Endothelial cell of umbilical vein (primary cell): ENCODE measurements around the gene PRPF19. TPM values are rescaled to one million over a fixed set of nuclear protein-coding genes. Genes with fewer than 3 reads are reported as not detected.

Experiments used
- BruUV-seq: library from RNA; stranded (reverse); fragments of 400-500 nt; replicated peaks from 2 replicates; lab custom pipeline; 2021; lab: Mats Ljungman, UMichigan
- CTCF ChIA-PET: fragments of 300-600, 350-600 bp; sonication (Branson Sonifier 250); formaldehyde crosslinking; loops from one replicate; lab custom pipeline; 2021; ENCODE audit warnings: antibody characterized with exemption, inconsistent platforms; lab: Charles Lee
- POLR2A ChIA-PET: fragments of 300-600, 350-600 bp; sonication (Branson Sonifier 250); formaldehyde crosslinking; loops from one replicate; lab custom pipeline; 2021; ENCODE audit warnings: antibody characterized with exemption, inconsistent platforms; lab: Charles Lee
- DNase-seq: peaks from one replicate; pipeline ENCODE4 v3.0.0-alpha.2; 2011; ENCODE audit warnings: low read depth, low spot score
- FAIRE-seq: peaks from 2 replicates; lab custom pipeline; 2011; peaks lifted over from hg19 to GRCh38; lab: Jason Lieb, UNC
- H2AFZ ChIP-seq: 2 replicates; pipeline ENCODE4 v1.6.0; 2012; ENCODE audit warnings: low read depth, low read length, control low read depth, inconsistent platforms
- H3K27ac ChIP-seq: 2 replicates; pipeline ENCODE4 v1.5.1; 2011; ENCODE audit warnings: low read depth, mild to moderate bottlenecking, control low read depth, low read length, moderate library complexity; ENCODE audit not compliant: insufficient read depth
- H3K27me3 ChIP-seq, 2 experiments: 2 replicates each; pipeline versions ENCODE4 v1.6.0 to v1.6.1; 2011; ENCODE audit warnings: low read length in 2 of 2, mixed read lengths in 1 of 2; ENCODE audit not compliant: control insufficient read depth in 2 of 2, insufficient read depth in 2 of 2
- H3K36me3 ChIP-seq, 2 experiments: 2 replicates in 1 of 2; 3 replicates in 1 of 2; pipeline ENCODE4 v1.5.1; 2011; ENCODE audit warnings: low read length in 2 of 2, mild to moderate bottlenecking in 1 of 2, moderate library complexity in 1 of 2; ENCODE audit not compliant: control insufficient read depth in 2 of 2, insufficient read depth in 2 of 2; ENCODE audit errors: extremely low read depth in 1 of 2
- H3K4me1 ChIP-seq: 3 replicates; pipeline ENCODE4 v1.5.1; 2011; ENCODE audit warnings: mild to moderate bottlenecking, low read length; ENCODE audit not compliant: control insufficient read depth, insufficient read depth; ENCODE audit errors: extremely low read depth
- H3K4me2 ChIP-seq: 2 replicates; pipeline ENCODE4 v1.6.1; 2011; ENCODE audit warnings: low read length, control low read depth, mixed read lengths; ENCODE audit not compliant: insufficient read depth
- H3K4me3 ChIP-seq, 3 experiments: fragments of 200-600 bp in 1 of 3; sonication (generic), shearing (Covaris generic) in 1 of 3; replicated peaks in 1 of 3; 2 replicates each; pipeline ENCODE4 v1.5.1; 2011 to 2016; ENCODE audit warnings: control low read depth in 3 of 3, low read length in 3 of 3, mild to moderate bottlenecking in 2 of 3, inconsistent platforms in 1 of 3, low read depth in 1 of 3, moderate library complexity in 1 of 3; ENCODE audit not compliant: insufficient read depth in 1 of 3
- H3K79me2 ChIP-seq: 2 replicates; pipeline ENCODE4 v1.6.0; 2012; ENCODE audit warnings: low read length, inconsistent platforms; ENCODE audit not compliant: control insufficient read depth, insufficient read depth
- H3K9ac ChIP-seq: replicated peaks from 2 replicates; pipeline ENCODE3; 2011; ENCODE audit warnings: low read length, control low read depth; ENCODE audit not compliant: insufficient read depth; ENCODE audit errors: extremely low read depth
- H3K9me1 ChIP-seq: replicated peaks from 3 replicates; pipeline ENCODE4 v1.6.0; 2011; ENCODE audit warnings: mild to moderate bottlenecking, low read length; ENCODE audit not compliant: control insufficient read depth, insufficient read depth; ENCODE audit errors: extremely low read depth
- H3K9me3 ChIP-seq: replicated peaks from 2 replicates; pipeline ENCODE4 v1.5.1; 2012; ENCODE audit warnings: low read length, inconsistent platforms; ENCODE audit not compliant: control insufficient read depth, insufficient read depth
- H4K20me1 ChIP-seq: replicated peaks from 2 replicates; pipeline ENCODE3; 2011; ENCODE audit warnings: mild to moderate bottlenecking, low read length; ENCODE audit not compliant: control insufficient read depth, insufficient read depth; ENCODE audit errors: extremely low read depth
- FOS ChIP-seq: IDR thresholded peaks from 2 replicates; pipeline ENCODE4 v1.6.1; 2011; ENCODE audit warnings: mild to moderate bottlenecking, low read length, moderate library complexity, borderline replicate concordance; ENCODE audit not compliant: insufficient read depth
- GATA2 ChIP-seq: IDR thresholded peaks from 2 replicates; pipeline ENCODE4 v1.7.0; 2011; ENCODE audit warnings: low read depth, mild to moderate bottlenecking, moderate library complexity, mixed read lengths, low read length; ENCODE audit not compliant: insufficient read length, insufficient read depth
- JUN ChIP-seq: IDR thresholded peaks from 2 replicates; pipeline ENCODE4 v1.6.1; 2011; ENCODE audit warnings: borderline replicate concordance, low read depth; ENCODE audit not compliant: insufficient read length, insufficient read depth
- MYC ChIP-seq: IDR thresholded peaks from one replicate; pipeline ENCODE4 v1.6.1; 2011; ENCODE audit warnings: mild to moderate bottlenecking, low read depth, low read length
- POLR2A ChIP-seq: IDR thresholded peaks from 2 replicates; pipeline ENCODE4 v1.6.1; 2012; ENCODE audit warnings: low read depth, mild to moderate bottlenecking, control low read depth, low read length
- POLR2AphosphoS5 ChIP-seq: IDR thresholded peaks from 2 replicates; pipeline ENCODE4 v1.6.1; 2012; ENCODE audit warnings: low read depth, mild to moderate bottlenecking, control low read depth, low read length, moderate library complexity; ENCODE audit not compliant: insufficient read depth
- dilution Hi-C: fragments of 300-500 bp; cut with MboI; formaldehyde crosslinking; loops from one replicate; pipeline ENCODE4 v1.15.0; 2019; ENCODE audit warnings: low sequenced_read_pairs; ENCODE audit not compliant: extremely low pct_ligation_motif_present
- intact Hi-C: fragments of 100-400 bp; cut with micrococcal nuclease; formaldehyde crosslinking; loops from one replicate; pipeline ENCODE4 v1.10.0; 2022
- polyA plus RNA-seq, 4 experiments: library from polyadenylated mRNA; depleted of rRNA in 3 of 4; stranded (reverse) in 3 of 4; unstranded in 1 of 4; fragments of >200 nt; gene quantifications; 2 replicates each; pipeline versions ENCODE4 v1.2.1 to v1.2.3, GENCODE V29; 2011 to 2012; ENCODE audit warnings: missing spikeins in 1 of 4
- total RNA-seq: library from RNA; stranded (reverse); gene quantifications from 2 replicates; pipeline ENCODE4 v1.2.3, GENCODE V29; 2021
- TF ChIP-seq, protein P1 (sequence below): IDR thresholded peaks from 2 replicates; pipeline ENCODE4 v1.6.1; 2011; ENCODE audit not compliant: insufficient read depth, insufficient read length
- TF ChIP-seq, protein P2 (sequence below), 2 donors: IDR thresholded peaks; 1 replicate in 1 of 2; 2 replicates in 1 of 2; pipeline ENCODE4 v1.5.1; 2011; ENCODE audit warnings: low read length in 2 of 2, mild to moderate bottlenecking in 2 of 2, moderate library complexity in 2 of 2, control low read depth in 1 of 2, inconsistent platforms in 1 of 2, low read depth in 1 of 2; ENCODE audit not compliant: insufficient read depth in 1 of 2; ENCODE audit errors: extremely low read depth in 1 of 2

PRPF19 gene
- total and polyA plus RNA-seq, 2 donors (not counting 3 experiments of a cell fraction or from before 2014, with no cell fraction given): 97.1 to 126 TPM

DNA sequence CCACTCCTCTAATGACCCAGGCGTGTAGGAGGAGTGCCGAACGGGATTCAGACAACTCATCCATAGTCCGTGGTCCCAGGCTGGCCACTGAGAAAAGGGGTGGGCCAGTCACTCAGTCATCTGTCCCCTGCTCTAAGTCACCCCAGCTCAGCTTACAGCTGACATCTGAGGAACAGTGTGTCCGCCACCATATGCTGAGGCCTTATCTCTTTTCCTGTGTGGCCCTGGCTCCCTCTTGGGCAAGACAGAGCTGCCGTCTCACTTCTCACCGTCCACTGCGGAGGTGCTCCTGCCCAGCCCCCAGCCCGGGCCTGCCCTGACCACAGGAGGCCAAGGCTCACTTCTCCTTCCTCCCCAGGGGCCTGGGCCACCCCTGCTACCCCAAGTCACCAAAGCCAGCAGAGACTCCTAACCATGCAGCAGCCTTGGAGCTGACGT, 57.7 kb downstream of the PRPF19 start:
- no TSS peak for BruUV-seq
- TF ChIP-seq POLR2AphosphoS5: no peak
- TF ChIP-seq, protein P1, sequence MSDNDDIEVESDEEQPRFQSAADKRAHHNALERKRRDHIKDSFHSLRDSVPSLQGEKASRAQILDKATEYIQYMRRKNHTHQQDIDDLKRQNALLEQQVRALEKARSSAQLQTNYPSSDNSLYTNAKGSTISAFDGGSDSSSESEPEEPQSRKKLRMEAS: no peak
- no peak for TF ChIP-seq MYC
- no peak for TF ChIP-seq JUN
- TF ChIP-seq GATA2: no peak
- CTCF ChIA-PET: interaction anchor here (1.2 kb wide), 1 partner anchor 86 kb away, joined by 3 read pairs; no protein-coding TSS in a partner anchor
- no peak overlapping the region for H3K9ac ChIP-seq
- POLR2A ChIA-PET: no interaction called here
- no peaks in the 10 kb centered on the region for H3K27me3 ChIP-seq
- dilution Hi-C loops: no loop called here
- H3K27ac ChIP-seq: no peak overlapping the region
- peaks cover 0 to 24% of the 10 kb centered on the region in 2 experiments for H3K36me3 ChIP-seq
- FAIRE-seq (no peak), DNase-seq (no peak)
- H4K20me1 ChIP-seq: no peaks in the 10 kb centered on the region
- peaks cover 33% of the 10 kb centered on the region for H3K79me2 ChIP-seq
- no peak overlapping the region for H3K4me3 ChIP-seq
- no peaks in the 10 kb centered on the region for H3K9me3 ChIP-seq
- intact Hi-C loops: no loop called here
- no peaks in the 10 kb centered on the region for H3K9me1 ChIP-seq
- no peak overlapping the region for H2AFZ ChIP-seq
- H3K4me1 ChIP-seq: peaks cover 18% of the 10 kb centered on the region
- H3K4me2 ChIP-seq: no peak overlapping the region

DNA sequence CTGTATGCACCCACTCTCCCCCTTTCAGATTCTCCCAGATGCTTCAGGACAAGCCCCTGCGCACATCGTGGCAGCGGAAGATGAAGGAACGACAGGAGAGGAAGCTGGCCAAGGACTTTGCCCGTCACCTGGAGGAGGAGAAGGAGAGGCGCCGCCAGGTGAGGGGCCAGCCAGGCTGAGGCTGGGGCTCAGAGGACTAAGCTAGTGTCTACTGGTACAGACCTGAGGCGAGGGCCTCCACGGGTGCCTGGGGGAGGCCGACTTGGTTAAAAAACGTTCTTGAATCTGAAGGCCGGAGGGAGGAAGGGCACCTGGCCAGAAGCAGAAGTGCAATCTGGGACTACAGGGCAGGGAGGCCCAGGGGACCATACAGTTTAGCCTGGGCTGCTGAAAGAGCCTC, 58.5 kb downstream of the PRPF19 start:
- Histone ChIP-seq H3K9me3 (no peaks in the 10 kb centered on the region), H3K27ac (no peak overlapping the region), H3K9ac (no peak overlapping the region), H4K20me1 (no peaks in the 10 kb centered on the region), H3K79me2 (peaks cover 42% of the 10 kb centered on the region), H3K4me3 (no peak overlapping the region), H3K4me1 (peaks cover 23% of the 10 kb centered on the region), H3K9me1 (no peaks in the 10 kb centered on the region), H3K27me3 (no peaks in the 10 kb centered on the region), H3K36me3 (peaks cover 0 to 24% of the 10 kb centered on the region in 2 experiments), H2AFZ (no peak overlapping the region), H3K4me2 (no peak overlapping the region)
- ChIA-PET CTCF (no interaction called here), POLR2A (no interaction called here)
- intact Hi-C loops: no loop called here
- FAIRE-seq: no peak
- no peak for TF ChIP-seq POLR2A
- TF ChIP-seq, protein P2, sequence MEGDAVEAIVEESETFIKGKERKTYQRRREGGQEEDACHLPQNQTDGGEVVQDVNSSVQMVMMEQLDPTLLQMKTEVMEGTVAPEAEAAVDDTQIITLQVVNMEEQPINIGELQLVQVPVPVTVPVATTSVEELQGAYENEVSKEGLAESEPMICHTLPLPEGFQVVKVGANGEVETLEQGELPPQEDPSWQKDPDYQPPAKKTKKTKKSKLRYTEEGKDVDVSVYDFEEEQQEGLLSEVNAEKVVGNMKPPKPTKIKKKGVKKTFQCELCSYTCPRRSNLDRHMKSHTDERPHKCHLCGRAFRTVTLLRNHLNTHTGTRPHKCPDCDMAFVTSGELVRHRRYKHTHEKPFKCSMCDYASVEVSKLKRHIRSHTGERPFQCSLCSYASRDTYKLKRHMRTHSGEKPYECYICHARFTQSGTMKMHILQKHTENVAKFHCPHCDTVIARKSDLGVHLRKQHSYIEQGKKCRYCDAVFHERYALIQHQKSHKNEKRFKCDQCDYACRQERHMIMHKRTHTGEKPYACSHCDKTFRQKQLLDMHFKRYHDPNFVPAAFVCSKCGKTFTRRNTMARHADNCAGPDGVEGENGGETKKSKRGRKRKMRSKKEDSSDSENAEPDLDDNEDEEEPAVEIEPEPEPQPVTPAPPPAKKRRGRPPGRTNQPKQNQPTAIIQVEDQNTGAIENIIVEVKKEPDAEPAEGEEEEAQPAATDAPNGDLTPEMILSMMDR (IDR thresholded peaks at IDR 0.05; ENCODE audit: extremely low read depth in 1 of 2, insufficient read depth in 1 of 2, low read depth in 1 of 2, low read length in 2 of 2): no peak
- TF ChIP-seq POLR2AphosphoS5: no peak
- TF ChIP-seq FOS: no peak
- DNase-seq: no peak
- BruUV-seq: no TSS peak
- dilution Hi-C loops: no loop called here
